ENCODE data around the gene TRIO. TPM values are rescaled to one million over a fixed set of nuclear protein-coding genes. Genes with fewer than 3 reads are reported as not detected.

The TRIO gene
- total RNA-seq, 1 donor from 2014 or later = 34.9 TPM

- ATAC-seq = no peak
- no peak for DNase-seq (ENCODE audit: low spot score)
Measured at GRCh38 chr5:14337593-14337992, 194.5 kb downstream of the TRIO start.

GRCh38 chr5:14339468-14339867, 196.3 kb downstream of the TRIO start:
- ATAC-seq (no peak), DNase-seq (ENCODE audit: low spot score) (no peak)

- ATAC-seq (peak; percentile 72), DNase-seq (ENCODE audit: low spot score) (no peak)
Measured at GRCh38 chr5:14341571-14342230, 198.6 kb downstream of the TRIO start.

GRCh38 chr5:14342306-14342705, 199.2 kb downstream of the TRIO start:
- ATAC-seq = peak; percentile 39
- no peak for DNase-seq (ENCODE audit: low spot score)

GRCh38 chr5:14343376-14343775, 200.2 kb downstream of the TRIO start:
- ATAC-seq (no peak), DNase-seq (ENCODE audit: low spot score) (no peak)

GRCh38 chr5:14347522-14347921, 204.4 kb downstream of the TRIO start:
- ATAC-seq (no peak), DNase-seq (ENCODE audit: low spot score) (no peak)

GRCh38 chr5:14348142-14348541, 205.0 kb downstream of the TRIO start:
- ATAC-seq = no peak
- DNase-seq (ENCODE audit: low spot score) = no peak

- no peak for DNase-seq (ENCODE audit: low spot score)
- no peak for ATAC-seq
Measured at GRCh38 chr5:14349029-14349428, 205.9 kb downstream of the TRIO start.

- DNase-seq (ENCODE audit: low spot score) (no peak), ATAC-seq (peak; percentile 16)
Measured at GRCh38 chr5:14351086-14351661, 208.0 kb downstream of the TRIO start.

- peak; percentile 64 for DNase-seq (ENCODE audit: low spot score)
Measured at GRCh38 chr5:14351845-14352712, 208.9 kb downstream of the TRIO start.

GRCh38 chr5:14353726-14354474, 210.8 kb downstream of the TRIO start:
- no peak for DNase-seq (ENCODE audit: low spot score)
- ATAC-seq = no peak

More at GRCh38 chr5:14351845-14352712, 208.9 kb downstream of the TRIO start:
- peak; percentile 97 for ATAC-seq

GRCh38 chr5:14355391-14355790, 212.2 kb downstream of the TRIO start:
- no peak for DNase-seq (ENCODE audit: low spot score)
- no peak for ATAC-seq

- DNase-seq (ENCODE audit: low spot score) (no peak), ATAC-seq (no peak)
Measured at GRCh38 chr5:14356305-14356704, 213.2 kb downstream of the TRIO start.

- DNase-seq (ENCODE audit: low spot score) = no peak
- no peak for ATAC-seq
Measured at GRCh38 chr5:14357441-14357840, 214.3 kb downstream of the TRIO start.

GRCh38 chr5:14357851-14358250, 214.7 kb downstream of the TRIO start:
- ATAC-seq = peak; percentile 13
- no peak for DNase-seq (ENCODE audit: low spot score)

- DNase-seq (ENCODE audit: low spot score) (no peak), ATAC-seq (no peak)
Measured at GRCh38 chr5:14358536-14358935, 215.4 kb downstream of the TRIO start.

- DNase-seq (ENCODE audit: low spot score) = no peak
- ATAC-seq = peak; percentile 13
Measured at GRCh38 chr5:14359069-14360043, 216.2 kb downstream of the TRIO start.

GRCh38 chr5:14362491-14362890, 219.3 kb downstream of the TRIO start:
- DNase-seq (ENCODE audit: low spot score) (no peak), ATAC-seq (no peak)

- ATAC-seq = no peak
- no peak for DNase-seq (ENCODE audit: low spot score)
Measured at GRCh38 chr5:14364096-14364495, 221.0 kb downstream of the TRIO start.
